NCI-H1436 treated with DMSO at 0.1 percent for 48 hours (cell line): ENCODE measurements around the gene ITGB5.
"Not testable (repeated sequence)": the region's sequence is repeated elsewhere in the genome, so short reads cannot be mapped to it uniquely, and the experiment has no call there.

ENCODE experiments used
- DNase-seq: peaks from one replicate; lab custom pipeline; 2025; lab: John Stamatoyannopoulos, UW

Gene ITGB5

DNA sequence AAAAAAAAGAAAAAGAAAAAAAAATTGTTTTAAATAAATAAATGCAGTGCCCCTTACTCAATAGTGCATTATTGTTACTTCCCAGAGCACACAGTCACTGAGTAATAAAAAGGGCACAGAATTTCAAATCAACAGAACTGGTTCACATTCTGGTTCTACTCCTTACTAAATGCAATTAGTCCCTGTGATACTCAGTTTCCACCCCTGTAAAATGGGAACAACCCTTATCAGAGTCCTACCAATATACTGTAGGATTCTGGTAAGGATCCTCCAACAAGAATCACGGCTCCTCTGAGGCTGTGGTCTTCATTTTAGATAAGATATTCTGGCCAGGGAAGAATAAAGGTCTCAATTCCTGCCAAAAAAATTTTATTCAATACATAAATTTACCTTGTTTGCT, 50.7 kb downstream of the ITGB5 start:
- no peak for DNase-seq

GRCh38 chr3:124834723-124835718, 52.1 kb downstream of the ITGB5 start:
- peak; percentile 75 for DNase-seq

GRCh38 chr3:124833710-124834332, 53.3 kb downstream of the ITGB5 start:
- DNase-seq: no peak

- no peak for DNase-seq
Measured at GRCh38 chr3:124832782-124833709, 54.1 kb downstream of the ITGB5 start.

DNA sequence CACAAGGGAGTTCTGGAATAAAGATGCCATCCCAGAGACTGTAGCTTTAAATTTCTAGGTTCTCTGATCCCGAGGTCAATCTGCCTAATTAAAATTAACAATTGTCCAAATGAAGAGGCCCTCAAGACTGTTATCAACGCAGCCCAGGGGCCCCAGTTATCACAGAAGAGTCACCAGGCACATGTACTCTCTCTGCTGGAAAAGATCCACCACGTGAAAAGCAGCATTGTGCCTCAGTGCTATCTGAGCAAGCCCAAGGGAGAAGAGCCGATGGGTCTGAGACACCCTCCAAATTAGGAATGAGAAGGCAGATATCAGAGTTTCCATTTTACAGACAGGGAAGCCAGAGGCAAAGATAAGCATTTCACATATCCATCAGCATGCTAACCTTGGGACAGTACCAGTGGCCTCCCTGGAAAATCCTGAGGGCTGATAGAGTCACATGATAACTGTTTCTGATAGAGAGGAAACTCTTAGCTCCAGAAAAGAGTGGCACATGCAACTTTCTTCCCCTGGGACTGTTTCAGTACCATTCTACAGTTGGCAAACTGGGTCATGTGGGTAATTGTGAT, 55.5 kb downstream of the ITGB5 start:
- no peak for DNase-seq

- DNase-seq: no peak
Measured at GRCh38 chr3:124829819-124830554, 57.2 kb downstream of the ITGB5 start.

- DNase-seq: no peak
Measured at GRCh38 chr3:124829178-124829818, 57.9 kb downstream of the ITGB5 start.

GRCh38 chr3:124827476-124828206, 59.5 kb downstream of the ITGB5 start:
- not testable (repeated sequence) for DNase-seq

DNA sequence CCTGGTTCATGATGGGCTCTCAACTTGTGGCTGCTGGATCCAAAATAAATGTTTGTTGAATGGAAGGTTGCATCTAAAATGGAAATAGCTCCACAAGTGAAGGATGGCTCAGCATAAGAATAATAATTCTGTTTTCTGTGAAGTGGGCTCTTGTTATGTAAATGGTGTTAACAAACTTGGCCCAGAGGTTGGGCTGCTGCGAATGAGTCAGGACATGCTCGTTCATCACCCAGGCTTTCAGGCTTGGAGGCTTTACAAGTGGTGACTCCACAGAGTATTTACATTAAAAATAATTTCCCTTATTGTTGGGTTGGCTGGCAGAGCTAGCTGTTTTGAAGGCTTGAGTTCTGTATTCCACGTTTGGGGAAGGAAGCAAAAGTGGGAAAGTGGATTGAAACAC, 60.5 kb downstream of the ITGB5 start:
- DNase-seq: no peak

- DNase-seq: no peak
Measured at GRCh38 chr3:124824286-124824915, 62.8 kb downstream of the ITGB5 start.

GRCh38 chr3:124823648-124824047, 63.5 kb downstream of the ITGB5 start:
- no peak for DNase-seq

DNA sequence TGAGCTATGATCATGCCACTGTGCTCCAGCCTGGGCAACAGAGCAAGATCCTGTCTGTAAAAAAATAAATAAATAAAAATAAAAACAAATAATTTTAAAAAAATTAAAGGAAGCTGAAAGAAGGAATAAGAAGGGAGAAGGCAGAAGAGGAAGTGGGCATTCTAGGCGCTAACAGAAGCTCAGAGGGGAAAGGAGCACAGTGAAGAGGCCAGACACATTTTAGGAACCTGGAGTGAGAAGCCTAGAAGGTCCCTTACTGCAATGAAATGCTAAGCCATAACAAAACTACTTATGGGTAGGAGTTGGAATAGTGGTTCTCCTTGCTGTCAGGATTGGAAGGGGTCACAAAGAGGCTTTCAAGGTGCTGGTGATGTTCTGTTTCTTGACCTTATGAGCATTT, 64.0 kb downstream of the ITGB5 start:
- DNase-seq: no peak

DNA sequence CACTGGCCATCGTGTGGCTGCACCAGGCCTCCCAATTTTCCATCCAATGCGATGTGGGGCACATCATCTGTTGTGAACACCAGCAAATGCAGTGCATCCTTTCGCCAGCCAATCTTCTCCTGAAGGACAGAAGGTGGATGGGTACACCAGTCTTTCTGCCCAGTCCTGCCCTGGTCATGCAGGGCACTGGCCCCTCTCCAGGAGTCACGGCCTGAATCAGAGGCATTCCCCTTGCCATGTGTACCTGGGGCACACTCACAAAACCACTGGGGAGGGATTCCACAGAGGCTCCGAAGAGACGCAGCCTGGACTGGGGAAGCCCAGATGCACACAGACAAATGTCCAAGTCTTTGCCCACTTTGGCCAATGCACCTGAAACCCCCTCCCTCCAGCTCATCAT, 65.8 kb downstream of the ITGB5 start:
- DNase-seq: no peak

- no peak for DNase-seq
Measured at GRCh38 chr3:124818398-124819091, 68.6 kb downstream of the ITGB5 start.

DNA sequence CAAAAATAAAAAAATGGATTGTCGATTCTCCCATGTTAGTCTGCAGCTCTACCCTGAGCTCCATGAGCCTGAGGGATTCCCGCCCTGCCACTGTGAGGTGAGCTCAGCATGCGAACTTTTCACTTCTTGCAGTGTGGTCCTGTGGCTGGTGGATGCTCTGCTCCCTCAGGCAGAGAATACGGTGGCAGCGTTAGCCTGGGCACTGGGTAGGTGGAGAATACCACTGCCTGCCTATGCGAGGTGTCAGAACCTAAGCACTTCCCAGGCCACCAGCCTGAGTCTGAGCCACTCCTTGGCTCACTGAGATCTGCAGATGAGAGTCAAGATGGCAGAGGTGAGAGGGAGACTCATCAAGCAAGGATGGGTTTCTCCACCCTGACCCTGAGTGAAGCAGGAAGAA, 70.1 kb downstream of the ITGB5 start:
- DNase-seq: no peak

- DNase-seq: no peak
Measured at GRCh38 chr3:124816206-124816605, 71.0 kb downstream of the ITGB5 start.

DNA sequence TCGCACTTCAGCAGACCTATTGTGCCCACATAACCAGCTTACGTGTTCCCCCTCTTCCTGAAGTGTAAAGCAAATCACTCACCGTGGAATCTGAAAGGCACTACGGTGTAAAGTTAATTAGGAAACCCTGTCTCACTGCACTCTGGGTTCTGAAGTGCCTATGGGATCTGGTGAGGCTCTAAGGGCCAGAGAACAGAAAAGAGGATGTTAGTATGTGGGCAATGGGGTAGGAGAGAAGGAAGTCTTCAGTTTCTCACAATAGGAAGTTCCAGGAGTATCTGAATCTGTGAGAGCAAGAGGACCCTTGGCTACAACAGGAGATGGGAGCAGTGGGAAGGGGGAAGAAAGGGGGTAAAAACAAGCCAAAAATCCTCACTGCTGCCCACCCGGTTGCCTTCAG, 71.4 kb downstream of the ITGB5 start:
- DNase-seq: no peak

DNA sequence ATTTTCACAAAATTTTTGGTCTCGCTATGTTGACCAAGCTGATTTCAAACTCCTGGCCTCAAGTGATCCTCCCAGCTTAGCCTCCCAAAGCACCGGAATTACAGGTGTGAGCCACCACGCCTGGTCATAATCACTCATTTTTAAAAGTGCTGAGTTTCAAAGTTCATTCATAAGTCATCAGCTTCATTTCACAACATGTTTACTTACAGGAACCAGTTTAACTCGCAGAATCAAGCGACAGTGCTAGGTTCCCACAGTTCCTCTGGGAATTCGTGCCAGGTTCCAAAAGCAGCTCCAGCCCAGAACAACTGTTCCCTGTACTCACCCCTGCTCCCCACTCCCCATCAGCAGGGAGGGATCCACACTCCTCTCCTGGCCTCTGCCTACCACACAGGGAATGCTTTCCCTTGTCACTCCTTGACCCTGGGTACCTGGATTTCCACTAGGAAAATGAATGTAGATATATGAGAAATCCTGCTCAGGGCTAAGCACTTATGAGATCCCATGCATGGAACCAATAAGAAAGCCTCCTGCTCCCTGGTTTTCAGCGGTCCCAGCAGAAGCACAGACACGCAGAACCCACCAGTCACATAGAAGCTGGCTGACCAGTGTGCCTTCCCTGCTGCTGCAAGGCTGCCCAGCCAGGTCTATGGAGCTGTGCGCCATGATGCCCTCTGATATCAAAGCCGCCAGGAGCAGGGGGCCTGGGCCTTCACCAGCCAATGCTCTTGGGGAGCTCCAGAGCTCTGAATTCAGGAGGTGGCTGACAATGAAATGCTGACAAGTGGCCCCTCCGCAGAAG, 72.3 kb downstream of the ITGB5 start:
- no peak for DNase-seq
